ENCODE results near the gene SLIT1.

DNA sequence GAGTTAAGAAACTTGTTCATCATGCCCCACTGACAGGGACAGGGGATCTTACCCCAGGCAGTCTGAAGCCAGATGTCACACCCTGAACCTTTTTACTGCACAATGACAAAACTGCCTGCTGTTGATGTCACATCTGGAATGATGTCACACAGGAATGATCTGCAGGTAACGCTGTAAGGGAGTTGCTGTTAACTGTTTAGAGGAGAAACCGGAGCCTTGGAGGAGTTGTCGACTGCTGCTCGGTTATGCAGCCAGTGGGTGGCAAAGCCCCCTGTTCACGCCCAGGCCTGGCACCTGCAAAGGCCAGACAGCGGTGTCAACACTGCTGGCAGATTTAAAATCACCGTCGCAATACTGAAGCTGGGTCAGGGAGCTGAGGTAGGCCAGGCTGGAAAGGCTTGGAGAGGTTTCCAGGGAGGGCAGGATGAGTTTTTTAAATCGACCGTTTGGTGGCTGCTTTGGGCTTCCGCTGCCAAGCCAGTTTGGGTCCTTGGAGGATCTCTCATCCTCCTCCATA, 10.0 kb upstream of the SLIT1 start:
- TF ChIP-seq POLR2AphosphoS5 (IDR thresholded peaks at IDR 0.05; ENCODE audit: borderline replicate concordance, low read depth, low read length) (no peak), EZH2 (IDR thresholded peaks at IDR 0.05) (no peak), FOXP2 (optimal IDR thresholded peaks at IDR 0.05; ENCODE audit: control extremely low read depth, extremely low read length, insufficient read depth) (no peak)

Measured in SK-N-MC (cell line).